GM19468 (cell line): Measurements from ENCODE around the gene NPIPB5.
"Not testable (repeated sequence)": the region's sequence is repeated elsewhere in the genome, so short reads cannot be mapped to it uniquely, and the experiment has no call there.

Source experiments
- ATAC-seq: cut with Tn5 transposase; IDR thresholded peaks from one replicate; pipeline ENCODE4 v1.9.1; 2021; ENCODE audit warnings: mild to moderate bottlenecking, moderate library complexity, moderate number of reproducible peaks; ENCODE audit not compliant: unreplicated experiment; ENCODE audit errors: extremely low read depth

Gene NPIPB5

DNA sequence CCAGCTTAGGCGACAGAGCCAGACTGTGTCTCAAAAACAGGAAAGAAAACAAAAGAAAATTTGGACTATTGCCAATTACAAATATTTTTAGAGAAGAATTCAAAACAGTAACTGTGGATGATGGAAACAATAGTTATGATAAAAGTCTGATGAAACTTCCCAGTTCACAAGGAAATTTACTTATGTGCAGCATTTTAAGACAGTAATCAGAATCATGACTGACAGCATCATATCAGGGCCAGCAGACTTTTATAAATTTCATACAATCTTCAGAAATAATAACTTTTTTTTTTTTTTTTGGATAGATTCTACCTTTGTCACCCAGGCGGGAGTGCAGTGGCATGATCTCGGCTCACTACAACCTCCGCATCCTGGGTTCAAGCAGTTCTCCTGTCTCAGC lies at the start of gene NPIPB5:
TSS of gene NPIPB5 (plus strand) at position 301 of the 400 bp plus-strand sequence. CDS start 2,911 bp downstream, outside the sequence.
- ATAC-seq, result not testable (repeated sequence)

DNA sequence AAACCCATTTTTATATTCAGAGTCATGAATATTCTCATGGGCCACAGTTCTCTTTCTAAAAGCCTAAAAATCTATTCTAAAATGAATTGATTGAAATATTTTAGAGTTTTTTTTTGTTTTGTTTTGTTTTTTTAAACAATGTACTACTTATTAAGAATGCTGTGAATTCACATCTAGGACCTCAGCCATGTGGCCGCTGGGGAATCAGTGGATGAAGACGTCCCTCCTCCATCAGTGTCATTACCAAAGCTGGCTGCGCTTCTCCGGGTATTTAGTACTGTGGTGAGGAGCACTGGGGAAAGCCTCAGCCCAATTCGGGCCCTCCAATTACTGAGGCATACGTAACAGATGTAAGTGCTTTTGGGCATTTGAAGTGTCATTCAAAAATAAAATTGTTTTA lies 41.8 kb upstream of the NPIPB5 start:
- not testable (repeated sequence) for ATAC-seq

DNA sequence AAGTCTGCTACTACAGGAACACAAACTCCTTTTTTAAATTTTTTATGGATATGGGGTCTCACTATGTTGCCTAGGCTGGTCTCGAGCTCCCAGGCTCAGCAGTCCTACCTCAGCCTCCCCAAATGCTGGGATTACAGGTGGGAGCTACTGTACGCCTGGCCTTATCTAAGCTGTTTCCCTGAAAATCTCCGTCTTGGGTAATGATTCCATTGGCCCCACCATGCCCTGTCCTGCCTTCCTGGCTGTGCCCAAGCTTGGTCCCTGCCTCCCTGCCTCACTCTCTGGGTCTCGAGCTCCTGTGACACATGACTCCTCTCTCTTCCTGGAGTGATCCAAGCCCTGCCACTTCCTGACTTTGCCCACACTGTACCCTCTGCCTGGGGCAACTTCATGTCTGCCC lies 27.3 kb downstream of the NPIPB5 start:
- ATAC-seq, result not testable (repeated sequence)

- ATAC-seq, result not testable (repeated sequence)
Measured at GRCh38 chr16:22544809-22545208, 34.1 kb downstream of the NPIPB5 start.

GRCh38 chr16:22546630-22547029 lies 35.9 kb downstream of the NPIPB5 start:
- ATAC-seq, result not testable (repeated sequence)

- not testable (repeated sequence) for ATAC-seq
Measured at GRCh38 chr16:22547170-22547765, 36.6 kb downstream of the NPIPB5 start.

DNA sequence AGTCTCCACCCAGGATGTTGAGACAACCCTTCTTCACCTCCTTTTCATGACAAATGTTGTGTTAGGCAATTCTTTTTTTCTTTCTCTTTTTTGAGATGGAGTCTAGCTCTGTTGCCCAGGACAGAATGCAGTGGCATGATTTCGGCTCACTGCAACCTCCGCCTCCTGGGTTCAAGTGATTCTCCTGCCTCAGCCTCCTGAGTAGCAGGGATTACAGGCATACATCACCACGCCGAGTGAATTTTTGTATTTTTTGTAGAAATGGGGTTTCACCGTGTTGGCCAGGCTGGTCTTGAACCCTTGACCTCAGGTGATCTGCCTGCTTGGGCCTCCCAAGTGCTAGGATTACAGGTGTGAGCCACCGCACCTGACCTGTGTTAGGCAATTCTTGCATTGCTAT lies 39.2 kb downstream of the NPIPB5 start:
- ATAC-seq, result not testable (repeated sequence)

DNA sequence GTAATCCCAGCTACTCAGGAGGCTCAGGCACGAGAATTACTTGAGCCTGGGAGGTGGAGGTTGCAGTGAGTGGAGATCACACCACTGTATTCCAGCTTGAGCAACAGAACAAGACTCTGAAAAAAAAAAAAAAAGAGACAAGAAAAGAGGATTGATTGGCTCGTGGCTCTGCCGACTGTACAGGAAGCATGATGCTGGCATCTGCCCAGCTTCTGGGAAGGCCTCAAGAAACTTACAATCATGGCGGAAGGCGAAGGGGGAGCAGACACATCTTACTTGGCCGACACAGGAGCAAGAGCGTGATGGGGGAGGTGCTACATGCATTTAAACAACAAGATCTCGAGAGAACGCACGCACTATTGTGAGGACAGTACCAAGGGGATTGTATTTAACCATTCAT lies 40.5 kb downstream of the NPIPB5 start:
- not testable (repeated sequence) for ATAC-seq

DNA sequence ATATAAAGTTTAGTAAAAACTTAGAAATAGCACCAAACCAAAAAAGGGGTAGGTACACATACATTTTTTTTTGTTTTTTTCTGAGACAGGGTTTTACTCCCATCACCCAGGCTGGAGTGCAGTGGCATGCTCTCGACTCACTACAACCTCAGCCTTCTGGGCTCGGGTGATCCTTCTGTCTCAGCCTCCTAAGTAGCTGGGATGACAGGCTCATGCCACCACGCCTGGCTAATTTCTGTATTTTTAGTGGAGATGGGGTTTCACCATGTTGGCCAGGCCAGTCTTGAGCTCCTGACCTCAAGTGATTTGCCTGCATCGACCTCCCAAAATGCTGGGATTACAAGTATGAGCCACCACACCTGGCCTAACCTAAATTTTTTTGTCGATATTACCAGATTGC lies 41.0 kb downstream of the NPIPB5 start:
- ATAC-seq, result not testable (repeated sequence)

DNA sequence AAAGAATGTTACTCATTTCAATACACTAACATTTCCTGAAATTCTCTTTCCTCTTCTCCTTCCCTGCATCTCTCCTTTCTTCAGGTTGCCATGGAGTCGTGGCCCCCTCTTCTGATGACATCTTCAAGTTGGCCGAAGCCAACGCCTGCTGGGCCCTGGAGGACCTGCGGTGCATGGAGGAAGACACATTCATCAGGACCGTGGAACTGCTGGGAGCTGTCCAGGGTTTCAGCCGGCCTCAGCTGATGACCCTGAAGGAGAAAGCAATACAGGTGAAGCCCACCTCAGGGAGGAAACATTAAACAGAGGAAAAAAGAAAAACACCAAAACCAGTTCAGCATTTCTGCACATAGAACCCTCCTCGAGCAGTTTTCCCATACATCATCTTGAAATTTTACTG lies 46.1 kb downstream of the NPIPB5 start:
- not testable (repeated sequence) for ATAC-seq
